GM12865 (cell line): ENCODE measurements around the gene DIS3L2.
"Not testable (repeated sequence)": the region's sequence is repeated elsewhere in the genome, so short reads cannot be mapped to it uniquely, and the experiment has no call there.

Experiments used
- DNase-seq: peaks from one replicate; pipeline ENCODE4 v3.0.0; 2010; ENCODE audit warnings: low read depth
- H3K4me3 ChIP-seq: 2 replicates; pipeline ENCODE4 v1.5.1; 2011; ENCODE audit warnings: mild to moderate bottlenecking, low read depth, low read length, control low read depth
- TF ChIP-seq, protein P1 (sequence below): IDR thresholded peaks from 2 replicates; pipeline ENCODE4 v1.5.1; 2011; ENCODE audit warnings: low read length, control low read depth, low read depth, inconsistent platforms; ENCODE audit not compliant: insufficient read depth; ENCODE audit errors: missing control alignments

The DIS3L2 gene

DNA sequence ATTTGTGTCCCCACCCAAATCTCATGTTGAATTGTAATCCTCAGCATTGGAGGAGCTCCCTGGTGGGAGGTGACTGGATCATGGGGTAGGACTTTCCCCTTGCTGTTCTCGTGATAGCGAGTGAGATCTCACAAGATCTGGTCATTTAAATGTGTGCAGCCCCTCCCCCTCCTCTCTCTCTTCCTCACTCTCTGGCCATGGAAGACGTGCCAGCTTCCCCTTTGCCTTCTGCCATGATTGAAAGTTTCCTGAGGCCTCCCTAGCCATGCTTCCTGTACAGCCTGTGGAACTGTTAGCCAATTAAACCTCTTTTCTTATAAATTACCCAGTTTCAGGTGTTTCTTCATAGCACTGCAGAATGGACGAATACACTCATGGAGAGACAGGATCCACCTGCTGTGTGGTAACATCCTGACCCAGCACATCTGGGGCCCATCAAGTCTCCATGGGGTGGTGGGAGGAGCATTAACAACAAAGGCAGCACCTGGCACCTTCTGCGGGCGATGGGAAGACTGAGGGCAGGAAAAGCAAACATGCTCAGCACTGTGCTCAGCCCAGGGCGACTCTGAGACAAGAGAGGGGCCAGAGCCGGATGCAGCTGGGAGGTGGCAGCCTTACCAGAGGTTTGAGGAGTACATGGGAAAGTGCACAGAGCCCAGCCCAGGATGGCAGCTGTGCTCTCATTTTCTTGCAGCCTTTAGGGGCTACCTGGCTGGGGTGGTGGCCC, 400.8 kb downstream of the DIS3L2 start:
- no peak for DNase-seq
- TF ChIP-seq, protein P1, sequence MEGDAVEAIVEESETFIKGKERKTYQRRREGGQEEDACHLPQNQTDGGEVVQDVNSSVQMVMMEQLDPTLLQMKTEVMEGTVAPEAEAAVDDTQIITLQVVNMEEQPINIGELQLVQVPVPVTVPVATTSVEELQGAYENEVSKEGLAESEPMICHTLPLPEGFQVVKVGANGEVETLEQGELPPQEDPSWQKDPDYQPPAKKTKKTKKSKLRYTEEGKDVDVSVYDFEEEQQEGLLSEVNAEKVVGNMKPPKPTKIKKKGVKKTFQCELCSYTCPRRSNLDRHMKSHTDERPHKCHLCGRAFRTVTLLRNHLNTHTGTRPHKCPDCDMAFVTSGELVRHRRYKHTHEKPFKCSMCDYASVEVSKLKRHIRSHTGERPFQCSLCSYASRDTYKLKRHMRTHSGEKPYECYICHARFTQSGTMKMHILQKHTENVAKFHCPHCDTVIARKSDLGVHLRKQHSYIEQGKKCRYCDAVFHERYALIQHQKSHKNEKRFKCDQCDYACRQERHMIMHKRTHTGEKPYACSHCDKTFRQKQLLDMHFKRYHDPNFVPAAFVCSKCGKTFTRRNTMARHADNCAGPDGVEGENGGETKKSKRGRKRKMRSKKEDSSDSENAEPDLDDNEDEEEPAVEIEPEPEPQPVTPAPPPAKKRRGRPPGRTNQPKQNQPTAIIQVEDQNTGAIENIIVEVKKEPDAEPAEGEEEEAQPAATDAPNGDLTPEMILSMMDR: no peak
- no peak overlapping the region for H3K4me3 ChIP-seq

DNA sequence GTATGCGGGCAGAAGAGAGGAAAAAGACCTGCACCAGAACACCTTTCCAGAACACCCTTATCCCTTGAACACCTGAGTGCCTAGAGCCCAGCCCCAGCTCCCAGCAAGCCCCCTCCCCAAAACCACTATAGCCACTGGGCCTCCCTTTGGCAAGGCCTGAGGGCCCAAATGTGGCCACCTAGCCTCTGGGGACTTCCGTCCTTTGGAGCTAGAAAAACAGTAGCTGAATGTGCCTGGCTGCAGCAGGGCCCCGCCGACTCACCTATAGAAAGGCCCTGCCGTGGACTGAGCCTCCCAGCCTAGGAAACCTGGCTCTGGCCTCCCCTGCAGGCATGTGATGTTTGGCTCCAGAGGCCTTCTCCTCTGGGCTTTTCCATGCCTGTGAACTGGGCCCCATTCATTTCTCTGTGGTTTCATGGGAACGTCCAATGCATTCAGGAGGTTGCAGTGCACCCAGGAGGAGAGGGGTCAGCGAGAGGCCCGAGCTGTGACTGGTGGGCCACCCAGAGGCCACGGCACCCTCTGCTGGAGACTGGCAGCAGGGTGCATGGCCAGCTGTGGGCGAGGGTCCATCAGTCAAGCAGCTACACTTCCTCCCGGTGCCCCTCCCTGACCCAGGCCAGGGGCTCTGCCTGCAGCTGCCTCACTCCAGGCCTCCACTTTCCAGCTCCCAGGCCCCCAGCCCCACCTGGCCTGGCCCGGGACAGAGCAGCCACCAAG, 401.7 kb downstream of the DIS3L2 start:
- H3K4me3 ChIP-seq, DNase-seq: not testable (repeated sequence)

DNA sequence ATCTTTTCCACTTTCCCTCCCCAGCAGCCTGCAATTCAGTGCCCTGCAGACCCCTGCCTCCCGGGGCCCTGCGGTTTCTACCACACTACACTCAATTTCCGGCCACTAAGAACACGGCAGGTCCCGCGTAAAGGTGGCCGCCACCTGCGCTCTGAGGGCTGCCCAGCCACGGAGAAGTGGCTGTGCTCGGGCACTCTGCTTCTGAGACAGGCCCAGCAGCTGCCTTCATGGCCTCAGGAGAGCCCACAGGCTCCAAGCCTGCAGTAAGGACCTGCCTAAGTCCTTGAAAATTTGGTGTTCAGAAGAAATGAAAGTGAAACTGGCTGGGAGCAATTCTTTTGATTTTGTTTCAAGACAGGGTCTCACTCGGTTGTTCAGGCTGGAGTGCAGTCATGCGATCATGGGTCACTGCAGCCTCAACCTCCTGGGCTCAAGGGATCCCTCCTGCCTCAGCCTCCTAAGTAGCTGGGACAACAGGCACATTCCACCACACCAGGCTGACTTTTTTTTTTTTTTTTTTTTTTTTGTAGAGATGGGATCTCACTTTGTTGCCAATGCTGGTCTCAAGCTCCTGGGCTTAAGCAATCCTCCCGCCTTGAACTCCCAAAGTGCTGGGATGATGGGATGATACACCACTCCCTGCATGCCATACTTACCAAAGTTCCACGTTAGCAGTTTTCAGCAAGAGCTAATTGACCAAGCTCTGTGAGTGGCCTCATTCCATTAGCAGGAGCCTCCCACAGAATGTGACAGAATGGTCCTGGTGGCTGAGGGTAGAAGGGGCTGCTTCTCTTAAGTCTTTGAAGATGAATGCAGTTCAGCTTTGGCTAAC, 402.5 kb downstream of the DIS3L2 start:
- peak overlapping the region; percentile 7 for H3K4me3 ChIP-seq
- DNase-seq: peak; percentile 55

GRCh38 chr2:232364806-232365594, 403.5 kb downstream of the DIS3L2 start:
- not testable (repeated sequence) for H3K4me3 ChIP-seq, DNase-seq

More for the DNA sequence above, 402.5 kb downstream of the DIS3L2 start:
- TF ChIP-seq, protein P1: no peak

GRCh38 chr2:232365621-232366321, 404.3 kb downstream of the DIS3L2 start:
- TF ChIP-seq, protein P1: peak; percentile 24
- peak; percentile 26 for DNase-seq
- H3K4me3 ChIP-seq: no peak overlapping the region

- H3K4me3 ChIP-seq, DNase-seq: not testable (repeated sequence)
These were observed 404.9 kb downstream of the DIS3L2 start for GRCh38 chr2:232366461-232366860.

- TF ChIP-seq, protein P1: no peak
- DNase-seq: no peak
- no peak overlapping the region for H3K4me3 ChIP-seq
These were observed 405.5 kb downstream of the DIS3L2 start for GRCh38 chr2:232367016-232367415.
